Left lobe of liver (tissue), 2 donors: ENCODE results near the gene PDE6C. TPM values are rescaled to one million over a fixed set of nuclear protein-coding genes. Genes with fewer than 3 reads are reported as not detected.
"Not testable (repeated sequence)": the region's sequence is repeated elsewhere in the genome, so short reads cannot be mapped to it uniquely, and the experiment has no call there.

Source experiments
- ATAC-seq: fragments of 200-7000 bp; cut with Tn5 transposase; one replicate; pipeline ENCODE4 v1.9.1; 2020; ENCODE audit warnings: mild to moderate bottlenecking, moderate library complexity
- DNase-seq: peaks from one replicate; pipeline ENCODE4 v3.0.0-alpha.2; 2020; ENCODE audit warnings: low spot score
- total RNA-seq: library from RNA; stranded (reverse); gene quantifications from one replicate; pipeline ENCODE4 v1.2.1, GENCODE V29; 2021
- donor health status: DM: no; HTN: no; CAD: no; lungs with moderate emphysema.
- donor health status: DM: no; HTN: yes; CAD: no.

PDE6C gene
- total RNA-seq, 1 donor from 2014 or later: not detected

DNA sequence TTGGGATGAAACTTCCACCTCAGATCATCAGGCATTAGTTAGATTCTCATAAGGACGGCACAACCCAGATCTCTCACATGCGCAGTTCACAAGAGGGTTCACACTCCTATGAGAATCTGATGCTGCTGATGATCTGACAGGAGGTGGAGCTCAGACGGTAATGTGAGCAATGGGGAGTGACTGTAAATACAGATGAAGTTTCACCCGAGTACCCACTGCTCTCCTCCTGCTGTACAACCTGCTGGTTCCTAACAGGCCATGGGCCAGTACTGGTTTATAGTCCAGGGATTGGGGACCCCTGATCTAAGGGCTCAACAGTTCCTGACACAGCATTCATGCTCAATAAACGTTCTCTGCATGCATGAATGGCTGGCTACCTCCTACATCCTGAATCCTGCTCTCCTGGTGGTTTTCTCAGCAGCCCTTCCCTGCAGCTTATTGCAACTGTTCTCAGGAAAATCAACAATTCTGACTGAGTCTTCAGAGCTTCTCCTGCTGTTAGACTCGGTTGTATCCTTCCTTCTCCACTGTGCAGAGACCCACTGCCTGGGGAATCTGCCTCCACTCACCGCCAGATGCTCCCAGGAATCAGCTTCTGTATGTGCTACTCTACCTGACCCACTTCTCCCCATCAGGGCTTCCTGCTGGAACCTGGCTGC, 17.4 kb downstream of the PDE6C start:
- DNase-seq (no peak), ATAC-seq (no peak)

DNA sequence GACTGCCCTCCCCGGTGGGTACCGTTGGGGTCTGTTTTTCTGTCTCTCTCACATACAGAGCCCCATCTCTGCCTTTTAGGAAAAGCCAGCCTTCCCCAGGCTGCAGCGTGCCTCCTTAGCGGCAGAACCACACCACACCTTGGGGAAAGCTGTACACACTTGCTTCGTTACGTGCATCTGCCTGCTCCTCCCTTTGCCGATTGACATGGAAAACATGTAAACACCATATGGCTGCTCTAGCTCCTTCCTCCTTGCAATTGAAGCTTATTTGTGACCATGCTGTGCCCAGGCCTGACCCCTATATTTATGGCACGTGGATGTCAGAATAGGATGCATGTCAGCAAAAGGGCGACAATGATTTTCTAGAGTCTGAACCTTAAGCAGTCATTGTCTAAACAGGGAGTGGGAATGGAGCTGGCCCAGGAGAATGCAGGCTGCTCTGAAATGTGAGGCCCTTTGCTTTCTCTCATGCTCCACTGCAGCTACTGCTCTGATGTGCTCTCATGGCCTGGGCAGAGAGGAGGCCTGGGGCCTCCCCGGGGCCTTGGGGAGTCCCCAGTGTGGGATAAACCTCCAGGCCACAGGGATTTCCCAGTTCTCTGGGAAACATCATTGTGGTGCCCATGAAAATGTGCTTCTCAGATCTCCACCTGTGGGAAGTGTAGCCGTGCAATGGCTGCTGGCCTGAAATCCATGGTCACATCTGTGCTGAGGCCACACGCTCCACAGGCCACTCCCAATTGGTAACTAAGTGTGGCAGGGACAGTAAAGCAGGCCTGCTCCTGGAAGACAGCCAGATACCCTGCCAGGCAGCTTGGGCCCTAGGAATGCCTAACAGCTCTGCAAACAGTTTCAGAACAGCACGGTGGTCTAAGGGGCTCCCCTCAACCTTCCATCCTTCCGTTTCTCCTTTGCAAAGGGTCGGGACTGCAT, 18.6 kb downstream of the PDE6C start:
- DNase-seq: no peak
- no peak for ATAC-seq

GRCh38 chr10:93639791-93640190, 27.5 kb downstream of the PDE6C start:
- ATAC-seq (no peak), DNase-seq (no peak)

DNA sequence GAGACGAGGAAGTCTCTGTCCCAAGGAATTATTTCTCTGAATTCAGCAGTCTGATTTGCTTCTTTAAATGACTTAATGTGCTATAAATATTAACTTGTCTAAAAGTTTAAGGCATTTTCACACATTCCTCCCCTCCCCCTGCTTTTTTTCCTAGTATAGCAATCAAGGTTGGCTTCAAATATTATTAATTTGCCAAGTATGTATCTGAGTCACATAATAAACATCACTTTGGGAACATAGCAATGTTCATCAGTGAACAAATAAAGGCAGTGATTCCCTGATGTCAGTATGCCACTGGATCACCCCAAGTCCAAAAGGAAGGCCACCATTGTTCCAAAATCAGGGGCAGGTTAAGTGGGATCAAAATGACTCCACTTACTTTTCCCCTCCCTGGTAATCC, 40.5 kb downstream of the PDE6C start:
- DNase-seq (no peak), ATAC-seq (no peak)

GRCh38 chr10:93654201-93654600, 41.9 kb downstream of the PDE6C start:
- ATAC-seq (no peak), DNase-seq (no peak)

GRCh38 chr10:93656155-93656554, 43.8 kb downstream of the PDE6C start:
- no peak for DNase-seq
- peak; percentile 61 for ATAC-seq

DNA sequence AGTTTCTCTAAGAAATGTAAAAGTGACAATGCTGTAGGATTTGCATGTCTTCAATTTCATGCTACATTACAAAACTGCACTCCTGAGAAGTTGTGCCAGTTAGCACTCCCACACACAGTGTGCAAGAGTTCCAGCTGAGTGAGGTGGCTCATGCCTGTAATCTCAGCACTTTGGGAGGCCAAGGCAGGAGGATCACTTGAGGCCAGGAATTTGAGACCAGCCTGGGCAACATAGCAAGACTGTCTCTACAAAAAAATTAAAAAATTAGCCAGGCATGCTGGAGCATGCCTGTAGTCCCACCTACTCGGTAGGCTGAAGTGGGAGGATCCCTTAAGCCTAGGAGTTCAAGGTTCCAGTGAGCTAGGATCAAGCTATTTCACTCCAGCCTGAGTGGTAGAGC, 45.4 kb downstream of the PDE6C start:
- DNase-seq (no peak), ATAC-seq (no peak)

DNA sequence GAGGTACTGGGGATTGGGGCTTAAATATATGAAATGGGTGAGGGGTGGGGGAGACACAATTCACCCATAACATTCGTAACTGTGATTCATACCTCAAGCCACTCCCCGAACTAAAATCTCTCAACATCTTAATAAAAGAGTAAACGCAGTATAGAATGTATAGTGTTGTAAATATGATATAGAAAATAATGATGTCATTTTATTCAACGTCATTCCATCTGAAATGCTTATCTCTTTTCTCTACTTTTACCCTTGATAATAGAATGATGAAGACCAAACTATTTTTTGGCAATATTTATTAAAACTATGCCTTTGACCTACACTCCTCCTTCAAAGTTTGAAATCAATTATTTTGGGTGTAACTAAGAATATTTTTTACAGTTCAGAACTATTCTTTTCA, 53.7 kb downstream of the PDE6C start:
- ATAC-seq (no peak), DNase-seq (no peak)

- peak; percentile 53 for ATAC-seq
- DNase-seq: no peak
These were observed 55.5 kb downstream of the PDE6C start for GRCh38 chr10:93667795-93668194.

- no peak for DNase-seq
- ATAC-seq: peak; percentile 61
These were observed 58.0 kb downstream of the PDE6C start for GRCh38 chr10:93670372-93670771.

DNA sequence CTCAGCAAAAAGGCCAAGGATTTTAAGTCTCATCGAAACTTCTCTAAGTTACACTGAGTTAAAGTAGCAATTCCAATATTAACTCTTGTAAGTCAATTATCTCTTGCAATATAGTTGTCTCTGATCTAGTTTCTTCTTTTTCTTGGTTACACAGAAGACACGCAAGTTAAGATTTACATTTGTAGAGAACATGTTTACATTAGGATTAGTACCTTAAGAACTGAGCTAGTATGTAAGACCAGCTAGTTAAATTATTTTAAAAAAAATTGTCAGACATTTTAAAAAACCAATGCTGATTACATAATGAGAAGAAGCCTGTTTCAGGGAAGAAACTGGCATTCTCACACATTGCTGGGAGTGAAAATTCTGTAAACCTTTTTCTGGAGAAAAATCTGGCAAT, 58.7 kb downstream of the PDE6C start:
- ATAC-seq (no peak), DNase-seq (no peak)

DNA sequence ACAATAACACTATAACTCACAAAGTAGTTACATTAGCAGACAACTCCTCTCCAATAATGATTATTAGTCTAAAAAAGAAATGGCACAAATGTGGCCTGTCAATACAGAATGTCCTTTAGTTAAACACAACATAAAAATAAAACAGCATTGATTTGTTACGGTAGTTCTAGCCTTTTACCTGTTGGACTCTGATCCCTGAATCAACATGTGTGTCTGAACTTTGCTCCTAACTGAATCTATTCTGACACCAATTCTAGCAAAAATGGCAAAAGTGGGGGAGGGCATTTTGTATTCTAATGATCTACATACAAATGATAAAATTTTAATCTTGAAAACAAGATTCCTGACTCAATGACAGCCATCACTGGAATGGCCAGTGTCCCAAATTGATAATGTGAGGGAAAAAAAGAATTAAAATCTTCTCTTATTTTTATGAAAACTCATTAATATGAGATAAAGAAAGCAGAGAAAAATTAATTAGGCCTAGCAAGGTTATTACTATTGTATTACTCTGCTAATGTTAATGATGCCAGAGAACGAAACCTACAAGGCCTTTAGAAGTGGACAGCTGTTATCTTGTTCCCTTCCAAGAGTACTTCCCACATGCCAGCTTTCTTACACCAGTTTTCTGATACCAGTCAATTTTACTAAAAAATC, 59.8 kb downstream of the PDE6C start:
- ATAC-seq (peak; percentile 73), DNase-seq (no peak)

GRCh38 chr10:93672890-93673289, 60.6 kb downstream of the PDE6C start:
- ATAC-seq: peak; percentile 58
- no peak for DNase-seq

DNA sequence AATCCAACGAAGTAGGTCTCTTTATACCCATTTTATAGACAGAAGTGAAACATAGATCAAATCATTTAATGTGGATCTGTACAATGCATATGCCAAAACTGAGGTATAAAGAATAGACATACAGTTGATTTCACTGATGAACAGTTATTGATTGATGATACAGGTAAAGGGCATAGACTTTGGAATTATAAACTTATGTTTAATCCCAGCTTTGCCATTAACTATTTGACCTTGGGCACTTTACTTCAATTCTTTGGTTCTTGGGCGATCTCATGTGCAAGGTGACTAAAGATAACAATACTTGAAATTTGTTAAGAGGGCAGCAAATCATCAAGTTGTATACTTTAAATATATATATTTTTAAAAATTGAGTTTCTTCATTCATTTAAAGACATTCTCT, 61.5 kb downstream of the PDE6C start:
- no peak for ATAC-seq

GRCh38 chr10:93678386-93678785, 66.0 kb downstream of the PDE6C start:
- ATAC-seq: no peak

More for the DNA sequence above, 61.5 kb downstream of the PDE6C start:
- no peak for DNase-seq

GRCh38 chr10:93678805-93679587, 66.7 kb downstream of the PDE6C start:
- no peak for DNase-seq
- ATAC-seq: no peak

More at GRCh38 chr10:93678386-93678785, 66.0 kb downstream of the PDE6C start:
- no peak for DNase-seq

- peak; percentile 98 for ATAC-seq
- DNase-seq: no peak
These were observed 68.2 kb downstream of the PDE6C start for GRCh38 chr10:93680412-93681047.

DNA sequence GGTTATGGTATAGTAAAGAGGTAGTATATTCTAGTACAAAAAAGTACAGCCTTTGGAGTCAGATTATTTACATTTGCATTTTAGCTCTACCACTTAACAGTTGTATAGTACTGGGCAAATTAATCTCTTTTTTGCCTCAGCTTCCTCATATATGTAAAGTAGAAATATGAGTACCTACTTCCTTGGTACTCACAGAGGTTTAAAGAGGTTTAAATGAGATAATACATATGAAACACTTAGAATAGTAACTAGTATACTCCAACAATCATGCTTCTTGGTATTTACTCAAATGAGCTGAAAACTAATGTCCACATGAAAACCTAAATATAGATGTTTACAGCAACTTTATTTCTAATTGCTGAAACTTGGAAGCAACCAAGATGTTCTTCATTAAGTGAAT, 75.4 kb downstream of the PDE6C start:
- DNase-seq (no peak), ATAC-seq (no peak)

- DNase-seq (no peak), ATAC-seq (no peak)
These were observed 83.4 kb downstream of the PDE6C start for GRCh38 chr10:93695740-93696139.

- ATAC-seq, DNase-seq: not testable (repeated sequence)
These were observed 84.2 kb downstream of the PDE6C start for GRCh38 chr10:93696582-93696981.
